ENCODE measurements around the gene TFF1.

The TFF1 gene

GRCh38 chr21:42387843-42388340 lies 21.6 kb upstream of the TFF1 start:
- ChIA-PET CTCF (interaction anchor here (1.1 kb wide), 1 partner anchor 39 kb away, joined by 3 read pairs; no protein-coding TSS in a partner anchor), POLR2A (interaction anchor here (0.6 kb wide), 1 partner anchor 1696 kb away, joined by 4 read pairs; no protein-coding TSS in a partner anchor)
- Histone ChIP-seq H3K27ac (ENCODE audit: extremely low read depth, low read depth, low read length) (no peak overlapping the region), H3K36me3 (ENCODE audit: control insufficient read depth in 2 of 2, insufficient read depth in 1 of 2, low read length in 2 of 2) (no peaks in the 10 kb centered on the region), H3K4me3 (ENCODE audit: low read depth, low read length) (no peak overlapping the region), H3K9me3 (ENCODE audit: control insufficient read depth, insufficient read depth, low read depth, low read length) (no peaks in the 10 kb centered on the region), H3K4me1 (ENCODE audit: control insufficient read depth, insufficient read depth, low read length) (no peaks in the 10 kb centered on the region)
- no peak for TF ChIP-seq ZNF510 (tag by site-specific recombination; IDR thresholded peaks at IDR 0.05; ENCODE audit: insufficient replicate concordance)
- TF ChIP-seq ZNF132 (tag by site-specific recombination; IDR thresholded peaks at IDR 0.05; ENCODE audit: borderline replicate concordance) = no peak
- peak; percentile 63 for TF ChIP-seq SETDB1 (IDR thresholded peaks at IDR 0.05; ENCODE audit: insufficient read length, low read length)
- TF ChIP-seq ZNF157 (tag by site-specific recombination; IDR thresholded peaks at IDR 0.05) = peak; percentile 99

GRCh38 chr21:42387164-42387563 lies 20.8 kb upstream of the TFF1 start:
- no peaks in the 10 kb centered on the region for H3K4me1 ChIP-seq (ENCODE audit: control insufficient read depth, insufficient read depth, low read length)
- ChIA-PET CTCF (no interaction called here), POLR2A (interaction anchor here (0.6 kb wide), 1 partner anchor 1697 kb away, joined by 4 read pairs; no protein-coding TSS in a partner anchor)
- TF ChIP-seq ZNF362 (tag by site-specific recombination; IDR thresholded peaks at IDR 0.05) = no peak
- 0 out of 2 replicates have a peak, but pooled peaks have one; percentile 39 for TF ChIP-seq ZSCAN4 (tag by site-specific recombination; IDR thresholded peaks at IDR 0.05)
- no peak for TF ChIP-seq ATF2 (tag by site-specific recombination; IDR thresholded peaks at IDR 0.05; ENCODE audit: low read depth)
- TF ChIP-seq ZNF560 (tag by site-specific recombination; IDR thresholded peaks at IDR 0.05; ENCODE audit: borderline replicate concordance) = no peak
- TF ChIP-seq GLI2 (tag by site-specific recombination; IDR thresholded peaks at IDR 0.05; ENCODE audit: borderline replicate concordance, low read depth) = no peak
- TF ChIP-seq ZNF645 (tag by site-specific recombination; IDR thresholded peaks at IDR 0.05) = no peak
- no peak for TF ChIP-seq TRIM28 (IDR thresholded peaks at IDR 0.05; ENCODE audit: borderline replicate concordance, low read length)
- H3K27ac ChIP-seq (ENCODE audit: extremely low read depth, low read depth, low read length) = no peak overlapping the region
- no peaks in the 10 kb centered on the region for H3K9me3 ChIP-seq (ENCODE audit: control insufficient read depth, insufficient read depth, low read depth, low read length)
- H3K4me3 ChIP-seq (ENCODE audit: low read depth, low read length) = no peak overlapping the region
- no peaks in the 10 kb centered on the region for H3K36me3 ChIP-seq (ENCODE audit: control insufficient read depth in 2 of 2, insufficient read depth in 1 of 2, low read length in 2 of 2)

GRCh38 chr21:42386034-42386591 lies 19.8 kb upstream of the TFF1 start:
- Histone ChIP-seq H3K4me1 (ENCODE audit: control insufficient read depth, insufficient read depth, low read length) (no peaks in the 10 kb centered on the region), H3K4me3 (ENCODE audit: low read depth, low read length) (no peak overlapping the region), H3K27ac (ENCODE audit: extremely low read depth, low read depth, low read length) (no peak overlapping the region), H3K36me3 (ENCODE audit: control insufficient read depth in 2 of 2, insufficient read depth in 1 of 2, low read length in 2 of 2) (no peaks in the 10 kb centered on the region), H3K9me3 (ENCODE audit: control insufficient read depth, insufficient read depth, low read depth, low read length) (no peaks in the 10 kb centered on the region)
- ChIA-PET POLR2A (interaction anchor here (0.6 kb wide), 1 partner anchor 593 kb away, joined by 4 read pairs; no protein-coding TSS in a partner anchor), CTCF (no interaction called here)
- TF ChIP-seq ZNF596 (tag by site-specific recombination; IDR thresholded peaks at IDR 0.05) (no peak), GLI2 (tag by site-specific recombination; IDR thresholded peaks at IDR 0.05; ENCODE audit: borderline replicate concordance, low read depth) (no peak), ZNF423 (tag by site-specific recombination; IDR thresholded peaks at IDR 0.05) (no peak)
